ENCODE results near the gene ZNF581.

Gene ZNF581

GRCh38 chr19:55603581-55604292 is 39.7 kb upstream of the ZNF581 start:
- Histone ChIP-seq H3K27ac (peak overlapping the region in 1 of 2 donors; percentile 99), H3K4me3 (no peak overlapping the region)
- no peak for DNase-seq (ENCODE audit: low spot score)
- TF ChIP-seq CTCF (IDR thresholded peaks at IDR 0.05): no peak

- Histone ChIP-seq H3K4me3 (peak overlapping the region; percentile 97), H3K27ac (peak overlapping the region; percentile 91 to 99)
- DNase-seq (ENCODE audit: low spot score): peak; percentile 97
- TF ChIP-seq CTCF (IDR thresholded peaks at IDR 0.05): no peak
Observed at GRCh38 chr19:55605207-55605636, 38.2 kb upstream of the ZNF581 start.

- TF ChIP-seq CTCF (IDR thresholded peaks at IDR 0.05): peak; percentile 19
- peak; percentile 85 for DNase-seq (ENCODE audit: low spot score)
- peak within 1 kb of the TSS; percentile 97 for H3K4me3 ChIP-seq
- H3K27ac ChIP-seq: peak within 1 kb of the TSS; percentile 91 to 99
Observed at GRCh38 chr19:55605637-55606470, 37.6 kb upstream of the ZNF581 start, which contains the start of gene ZNF865. TSS of gene ZNF865 (plus strand) at chr19:55605647. CDS start at chr19:55613619, 7,972 bp downstream.

GRCh38 chr19:55606471-55606787 is 37.0 kb upstream of the ZNF581 start:
- peak overlapping the region; percentile 97 for H3K4me3 ChIP-seq
- peak overlapping the region; percentile 91 to 99 for H3K27ac ChIP-seq
- TF ChIP-seq CTCF (IDR thresholded peaks at IDR 0.05): no peak
- no peak for DNase-seq (ENCODE audit: low spot score)

- no peak for TF ChIP-seq CTCF (IDR thresholded peaks at IDR 0.05)
- no peak for DNase-seq (ENCODE audit: low spot score)
- Histone ChIP-seq H3K4me3 (peak overlapping the region; percentile 97), H3K27ac (peak overlapping the region; percentile 91 to 99)
Observed at GRCh38 chr19:55606817-55607216, 36.6 kb upstream of the ZNF581 start.

- H3K4me3 ChIP-seq: no peak overlapping the region
- TF ChIP-seq CTCF (IDR thresholded peaks at IDR 0.05): no peak
- no peak for DNase-seq (ENCODE audit: low spot score)
- H3K27ac ChIP-seq: no peak overlapping the region
Observed at GRCh38 chr19:55609326-55609725, 34.1 kb upstream of the ZNF581 start.

Data from coronary artery (tissue), 2 donors.